ENCODE results near the gene SAP25.
A peak's percentile ranks its signal among the peaks of the same experiment; 100 is the strongest.

Gene SAP25

DNA sequence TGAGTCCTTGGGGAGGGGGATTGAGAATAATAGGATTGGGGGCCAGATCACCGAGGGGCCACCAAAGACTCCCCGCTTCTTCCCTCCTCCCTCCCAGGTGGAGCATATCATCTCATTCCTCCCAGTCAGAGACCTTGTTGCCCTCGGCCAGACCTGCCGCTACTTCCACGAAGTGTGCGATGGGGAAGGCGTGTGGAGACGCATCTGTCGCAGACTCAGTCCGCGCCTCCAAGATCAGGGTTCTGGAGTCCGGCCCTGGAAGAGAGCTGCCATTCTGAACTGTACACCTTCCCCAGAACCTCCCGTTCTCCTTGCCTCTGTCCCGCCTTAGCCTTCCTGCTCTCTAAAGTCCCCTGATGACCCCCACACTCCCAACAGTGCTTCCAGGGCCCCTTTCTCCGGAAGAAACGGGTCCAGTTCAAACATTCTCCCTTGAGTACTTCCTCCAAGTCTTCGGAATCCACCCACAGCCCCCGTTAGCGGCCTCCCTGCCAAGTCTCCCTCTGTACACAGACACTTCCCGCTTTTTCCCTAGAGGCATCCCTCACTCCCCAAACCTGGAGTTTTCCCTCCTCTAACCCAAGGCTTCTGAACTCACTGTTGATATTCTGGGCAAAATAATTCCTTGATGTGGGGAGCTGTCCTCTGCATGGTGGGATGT is 16.5 kb upstream of the SAP25 start:
- Histone ChIP-seq H3K27ac (no peak overlapping the region), H3K27me3 (ENCODE audit: insufficient read depth, low read depth, severe bottlenecking) (no peaks in the 10 kb centered on the region), H3K9me3 (ENCODE audit: severe bottlenecking) (no peaks in the 10 kb centered on the region), H3K4me3 (ENCODE audit: low read depth, low read length) (no peak overlapping the region), H3K36me3 (peaks cover 3% of the 10 kb centered on the region)
- DNase-seq = no peak
- TF ChIP-seq, protein P1, sequence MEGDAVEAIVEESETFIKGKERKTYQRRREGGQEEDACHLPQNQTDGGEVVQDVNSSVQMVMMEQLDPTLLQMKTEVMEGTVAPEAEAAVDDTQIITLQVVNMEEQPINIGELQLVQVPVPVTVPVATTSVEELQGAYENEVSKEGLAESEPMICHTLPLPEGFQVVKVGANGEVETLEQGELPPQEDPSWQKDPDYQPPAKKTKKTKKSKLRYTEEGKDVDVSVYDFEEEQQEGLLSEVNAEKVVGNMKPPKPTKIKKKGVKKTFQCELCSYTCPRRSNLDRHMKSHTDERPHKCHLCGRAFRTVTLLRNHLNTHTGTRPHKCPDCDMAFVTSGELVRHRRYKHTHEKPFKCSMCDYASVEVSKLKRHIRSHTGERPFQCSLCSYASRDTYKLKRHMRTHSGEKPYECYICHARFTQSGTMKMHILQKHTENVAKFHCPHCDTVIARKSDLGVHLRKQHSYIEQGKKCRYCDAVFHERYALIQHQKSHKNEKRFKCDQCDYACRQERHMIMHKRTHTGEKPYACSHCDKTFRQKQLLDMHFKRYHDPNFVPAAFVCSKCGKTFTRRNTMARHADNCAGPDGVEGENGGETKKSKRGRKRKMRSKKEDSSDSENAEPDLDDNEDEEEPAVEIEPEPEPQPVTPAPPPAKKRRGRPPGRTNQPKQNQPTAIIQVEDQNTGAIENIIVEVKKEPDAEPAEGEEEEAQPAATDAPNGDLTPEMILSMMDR (IDR thresholded peaks at IDR 0.05; ENCODE audit: low read depth, low read length) = no peak

GRCh38 chr7:100589341-100589947 is 15.7 kb upstream of the SAP25 start:
- no peak for DNase-seq
- Histone ChIP-seq H3K9me3 (ENCODE audit: severe bottlenecking) (no peaks in the 10 kb centered on the region), H3K27ac (no peak overlapping the region), H3K36me3 (peaks cover 3% of the 10 kb centered on the region), H3K27me3 (ENCODE audit: insufficient read depth, low read depth, severe bottlenecking) (no peaks in the 10 kb centered on the region), H3K4me3 (ENCODE audit: low read depth, low read length) (no peak overlapping the region)
- TF ChIP-seq, protein P1 (IDR thresholded peaks at IDR 0.05; ENCODE audit: low read depth, low read length) = no peak

DNA sequence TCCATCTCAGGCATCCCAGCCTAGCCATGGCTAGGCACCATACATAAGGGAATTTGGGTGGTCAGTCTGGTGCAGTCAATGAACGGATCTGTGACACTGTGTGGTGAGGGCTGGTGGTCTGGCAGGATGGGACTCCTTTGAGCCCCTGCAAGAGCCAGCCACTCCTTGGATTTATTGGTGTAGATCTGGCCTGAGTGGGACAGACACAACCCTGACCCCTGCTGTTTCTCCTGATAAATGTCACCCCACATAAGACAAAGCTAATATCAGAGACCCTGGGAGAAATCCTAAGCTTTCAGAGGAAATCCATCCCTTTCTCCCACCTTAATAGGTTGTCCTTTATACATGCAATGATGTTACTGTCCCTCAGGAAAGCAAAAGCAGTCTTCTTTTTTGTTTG is 14.7 kb upstream of the SAP25 start:
- Histone ChIP-seq H3K36me3 (peaks cover 9% of the 10 kb centered on the region), H3K9me3 (ENCODE audit: severe bottlenecking) (no peaks in the 10 kb centered on the region), H3K27me3 (ENCODE audit: insufficient read depth, low read depth, severe bottlenecking) (no peaks in the 10 kb centered on the region), H3K27ac (no peak overlapping the region), H3K4me3 (ENCODE audit: low read depth, low read length) (no peak overlapping the region)
- DNase-seq = no peak
- TF ChIP-seq, protein P1 (IDR thresholded peaks at IDR 0.05; ENCODE audit: low read depth, low read length) = peak; percentile 51

GRCh38 chr7:100586266-100587025 is 12.7 kb upstream of the SAP25 start, which contains the start of gene FBXO24:
FBXO24 (plus strand) TSS chr7:100586328; CDS start chr7:100586626, 298 bp downstream.
- TF ChIP-seq, protein P1 (IDR thresholded peaks at IDR 0.05; ENCODE audit: low read depth, low read length) = no peak

GRCh38 chr7:100585511-100586265 is 12.0 kb upstream of the SAP25 start, which contains the start of gene LRCH4:
LRCH4 (minus strand) TSS chr7:100586129; CDS start chr7:100586100, 29 bp downstream.
- TF ChIP-seq, protein P1 (IDR thresholded peaks at IDR 0.05; ENCODE audit: low read depth, low read length) = no peak
- DNase-seq = peak; percentile 51

More at GRCh38 chr7:100586266-100587025, 12.7 kb upstream of the SAP25 start, which contains the start of gene FBXO24:
- Histone ChIP-seq H3K9me3 (ENCODE audit: severe bottlenecking) (no peaks in the 10 kb centered on the region), H3K4me3 (ENCODE audit: low read depth, low read length) (peak within 1 kb of the TSS; percentile 95), H3K27me3 (ENCODE audit: insufficient read depth, low read depth, severe bottlenecking) (no peaks in the 10 kb centered on the region), H3K36me3 (peaks cover 17% of the 10 kb centered on the region), H3K27ac (peak within 1 kb of the TSS; percentile 99)
- DNase-seq = peak; percentile 99

More at GRCh38 chr7:100585511-100586265, 12.0 kb upstream of the SAP25 start, which contains the start of gene LRCH4:
- H3K9me3 ChIP-seq (ENCODE audit: severe bottlenecking) = no peaks in the 10 kb centered on the region
- H3K36me3 ChIP-seq = peaks cover 24% of the 10 kb centered on the region
- peak within 1 kb of the TSS; percentile 95 for H3K4me3 ChIP-seq (ENCODE audit: low read depth, low read length)
- H3K27me3 ChIP-seq (ENCODE audit: insufficient read depth, low read depth, severe bottlenecking) = no peaks in the 10 kb centered on the region
- H3K27ac ChIP-seq = peak within 1 kb of the TSS; percentile 99
